ENCODE data around the gene ZNF592. TPM values are rescaled to one million over a fixed set of nuclear protein-coding genes. Genes with fewer than 3 reads are reported as not detected.
A peak's percentile ranks its signal among the peaks of the same experiment; 100 is the strongest.
"Not testable (repeated sequence)": the region's sequence is repeated elsewhere in the genome, so short reads cannot be mapped to it uniquely, and the experiment has no call there.

ZNF592 gene
- total RNA-seq, 1 donor from 2014 or later = 36.1 TPM

DNA sequence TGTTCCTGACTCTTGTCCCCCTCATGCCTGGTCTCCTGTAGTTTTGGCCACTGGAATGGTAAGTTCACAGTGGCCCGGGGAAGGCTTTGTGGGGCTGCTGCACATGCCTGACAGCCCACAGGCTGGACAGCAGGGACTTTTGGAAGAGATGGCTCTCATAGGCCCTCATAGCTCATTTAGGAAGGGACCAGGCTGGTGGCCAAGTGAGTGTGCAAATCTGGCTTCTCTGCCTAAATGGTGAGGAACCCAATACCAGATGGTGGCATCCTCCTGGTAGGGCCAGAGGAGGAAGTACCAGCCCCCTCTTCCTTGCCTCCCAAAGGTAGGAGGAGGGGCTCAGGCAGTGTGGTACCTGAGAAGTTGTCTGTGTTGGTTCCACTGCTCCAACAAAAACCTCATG is 94.4 kb downstream of the ZNF592 start:
- TF ChIP-seq, protein P1, sequence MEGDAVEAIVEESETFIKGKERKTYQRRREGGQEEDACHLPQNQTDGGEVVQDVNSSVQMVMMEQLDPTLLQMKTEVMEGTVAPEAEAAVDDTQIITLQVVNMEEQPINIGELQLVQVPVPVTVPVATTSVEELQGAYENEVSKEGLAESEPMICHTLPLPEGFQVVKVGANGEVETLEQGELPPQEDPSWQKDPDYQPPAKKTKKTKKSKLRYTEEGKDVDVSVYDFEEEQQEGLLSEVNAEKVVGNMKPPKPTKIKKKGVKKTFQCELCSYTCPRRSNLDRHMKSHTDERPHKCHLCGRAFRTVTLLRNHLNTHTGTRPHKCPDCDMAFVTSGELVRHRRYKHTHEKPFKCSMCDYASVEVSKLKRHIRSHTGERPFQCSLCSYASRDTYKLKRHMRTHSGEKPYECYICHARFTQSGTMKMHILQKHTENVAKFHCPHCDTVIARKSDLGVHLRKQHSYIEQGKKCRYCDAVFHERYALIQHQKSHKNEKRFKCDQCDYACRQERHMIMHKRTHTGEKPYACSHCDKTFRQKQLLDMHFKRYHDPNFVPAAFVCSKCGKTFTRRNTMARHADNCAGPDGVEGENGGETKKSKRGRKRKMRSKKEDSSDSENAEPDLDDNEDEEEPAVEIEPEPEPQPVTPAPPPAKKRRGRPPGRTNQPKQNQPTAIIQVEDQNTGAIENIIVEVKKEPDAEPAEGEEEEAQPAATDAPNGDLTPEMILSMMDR (IDR thresholded peaks at IDR 0.05) = no peak
- Histone ChIP-seq H3K27me3 (no peaks in the 10 kb centered on the region), H3K27ac (peak overlapping the region; percentile 97), H3K9me3 (peaks cover 0 to 2% of the 10 kb centered on the region in 2 donors), H3K4me3 (no peak overlapping the region), H3K4me1 (peaks cover 16 to 46% of the 10 kb centered on the region in 2 donors), H3K36me3 (peaks cover 6 to 14% of the 10 kb centered on the region in 2 donors)
- intact Hi-C loops (cut with DNase I) = loop anchor here (5.0 kb wide), 1 partner anchor 85 kb away; no protein-coding TSS in a partner anchor
- DNase-seq (ENCODE audit: low spot score in 2 of 2) = peak in 1 of 2 donors; percentile 56

DNA sequence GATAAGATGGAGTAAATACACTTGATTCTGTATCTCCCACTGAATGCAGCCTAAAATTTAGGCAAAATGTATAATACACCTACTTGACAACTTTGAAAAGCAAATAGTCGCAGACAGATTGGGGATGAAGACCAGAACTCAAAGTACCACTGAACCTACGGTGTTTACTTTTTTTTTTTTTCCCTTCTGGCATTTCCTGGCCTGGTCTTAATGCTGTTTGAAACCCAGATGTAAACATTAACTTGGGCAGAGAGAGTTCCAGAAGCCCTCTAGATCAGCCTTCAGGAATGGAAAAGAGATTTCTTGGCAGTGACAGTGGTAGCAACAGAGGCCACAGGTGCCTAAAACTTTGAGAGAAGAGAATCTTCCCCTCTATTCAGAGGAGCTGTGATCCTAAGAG is 96.6 kb downstream of the ZNF592 start:
- peaks cover 10 to 32% of the 10 kb centered on the region in 2 donors for H3K4me1 ChIP-seq
- intact Hi-C loops (cut with DNase I) = loop anchor here (2.0 to 5.0 kb wide), 2 partner anchors 18 to 82 kb away; no protein-coding TSS in a partner anchor
- H3K27me3 ChIP-seq = no peaks in the 10 kb centered on the region
- DNase-seq (ENCODE audit: low spot score in 2 of 2) = peak in 1 of 2 donors; percentile 19
- no peak overlapping the region for H3K4me3 ChIP-seq
- TF ChIP-seq, protein P1 (IDR thresholded peaks at IDR 0.05) = no peak
- peaks cover 0 to 4% of the 10 kb centered on the region in 2 donors for H3K9me3 ChIP-seq
- peaks cover 0 to 2% of the 10 kb centered on the region in 2 donors for H3K36me3 ChIP-seq
- peak overlapping the region; percentile 61 to 97 for H3K27ac ChIP-seq

DNA sequence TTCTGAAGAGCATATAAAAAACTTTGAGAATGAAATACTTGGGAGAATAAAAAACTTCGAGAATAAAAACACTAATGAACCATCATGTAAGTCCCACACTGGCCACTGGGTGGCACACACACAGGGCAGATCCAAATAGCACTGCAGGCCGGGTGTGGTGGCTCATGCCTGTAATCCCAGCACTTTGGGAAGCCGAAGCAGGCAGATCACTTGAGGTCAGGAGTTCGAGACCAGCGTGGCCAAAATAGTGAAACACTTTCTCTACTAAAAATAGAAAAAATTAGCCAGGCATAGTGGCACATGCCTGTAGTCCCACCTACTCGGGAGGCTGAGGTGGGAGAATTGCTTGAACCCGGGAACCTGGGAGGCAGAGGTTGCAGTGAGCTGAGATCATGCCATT is 97.2 kb downstream of the ZNF592 start:
- H3K27ac ChIP-seq = peak overlapping the region; percentile 61 to 97
- not testable (repeated sequence) for H3K27me3 ChIP-seq, H3K9me3 ChIP-seq, H3K36me3 ChIP-seq, H3K4me3 ChIP-seq
- intact Hi-C loops (cut with DNase I) = loop anchor here (2.0 kb wide), 1 partner anchor 17 kb away; no protein-coding TSS in a partner anchor
- peaks cover 4 to 25% of the 10 kb centered on the region in 2 donors for H3K4me1 ChIP-seq
- TF ChIP-seq, protein P1 (IDR thresholded peaks at IDR 0.05) = peak; percentile 61 to 72 (median 69)
- DNase-seq (ENCODE audit: low spot score in 2 of 2) = peak in 1 of 2 donors; percentile 87

DNA sequence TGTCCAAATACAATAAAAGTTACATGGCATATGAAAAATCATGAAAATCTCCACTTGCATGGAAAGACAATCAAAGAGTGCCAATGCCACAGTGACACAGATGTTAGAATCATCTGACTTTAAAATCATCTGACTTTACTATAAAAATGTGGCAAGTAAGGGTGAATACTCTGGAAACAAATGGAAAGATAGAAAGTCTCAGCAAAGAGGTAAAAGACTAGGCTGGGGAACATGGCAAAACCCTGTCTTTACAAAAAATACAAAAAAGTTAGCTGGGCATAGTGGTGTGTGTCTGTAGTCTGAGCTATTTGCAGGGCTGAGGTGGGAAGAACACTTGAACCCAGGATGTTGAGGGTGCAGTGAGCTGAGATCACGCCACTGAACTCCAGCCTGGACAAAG is 97.9 kb downstream of the ZNF592 start:
- H3K4me1 ChIP-seq = peaks cover under 1 to 19% of the 10 kb centered on the region in 2 donors
- no peaks in the 10 kb centered on the region for H3K36me3 ChIP-seq
- DNase-seq (ENCODE audit: low spot score in 2 of 2) = peak in 1 of 2 donors; percentile 16
- peaks cover 0 to 4% of the 10 kb centered on the region in 2 donors for H3K9me3 ChIP-seq
- no peak overlapping the region for H3K4me3 ChIP-seq
- intact Hi-C loops (cut with DNase I) = no loop called here
- TF ChIP-seq, protein P1 (IDR thresholded peaks at IDR 0.05) = no peak
- H3K27me3 ChIP-seq = no peaks in the 10 kb centered on the region
- peak overlapping the region in 1 of 2 donors; percentile 61 for H3K27ac ChIP-seq

DNA sequence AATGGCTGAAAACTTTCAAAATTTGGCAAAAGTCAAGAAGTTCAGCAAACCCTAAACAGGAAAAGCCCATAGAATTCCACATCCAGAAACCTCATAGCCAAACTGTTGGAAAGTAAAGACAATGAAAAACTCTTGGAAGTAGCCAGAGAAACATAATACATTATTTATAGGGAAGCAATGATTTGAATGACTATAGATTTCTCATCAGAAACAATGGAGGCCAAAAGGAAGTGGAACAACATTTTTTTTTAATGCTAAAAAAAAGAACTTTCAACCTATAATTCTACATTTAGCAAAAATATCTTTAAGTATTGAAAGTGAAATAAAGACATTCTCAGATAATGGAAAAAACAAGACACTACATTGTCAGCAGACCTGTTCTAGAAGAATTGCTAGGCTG is 99.0 kb downstream of the ZNF592 start:
- intact Hi-C loops (cut with DNase I) = no loop called here
- no peak overlapping the region for H3K27ac ChIP-seq
- no peak for DNase-seq (ENCODE audit: low spot score in 2 of 2)
- no peaks in the 10 kb centered on the region for H3K36me3 ChIP-seq
- TF ChIP-seq, protein P1 (IDR thresholded peaks at IDR 0.05) = no peak
- H3K27me3 ChIP-seq = no peaks in the 10 kb centered on the region
- H3K9me3 ChIP-seq = peaks cover 0 to 4% of the 10 kb centered on the region in 2 donors
- H3K4me3 ChIP-seq = no peak overlapping the region
- H3K4me1 ChIP-seq = peaks cover 0 to 15% of the 10 kb centered on the region in 2 donors
